HG02852 (cell line): ENCODE measurements around the gene TEX26.

ENCODE experiments used
- ATAC-seq: cut with Tn5 transposase; IDR thresholded peaks from one replicate; pipeline ENCODE4 v1.9.1; 2021; ENCODE audit warnings: mild to moderate bottlenecking, moderate library complexity; ENCODE audit not compliant: unreplicated experiment

Gene TEX26

DNA sequence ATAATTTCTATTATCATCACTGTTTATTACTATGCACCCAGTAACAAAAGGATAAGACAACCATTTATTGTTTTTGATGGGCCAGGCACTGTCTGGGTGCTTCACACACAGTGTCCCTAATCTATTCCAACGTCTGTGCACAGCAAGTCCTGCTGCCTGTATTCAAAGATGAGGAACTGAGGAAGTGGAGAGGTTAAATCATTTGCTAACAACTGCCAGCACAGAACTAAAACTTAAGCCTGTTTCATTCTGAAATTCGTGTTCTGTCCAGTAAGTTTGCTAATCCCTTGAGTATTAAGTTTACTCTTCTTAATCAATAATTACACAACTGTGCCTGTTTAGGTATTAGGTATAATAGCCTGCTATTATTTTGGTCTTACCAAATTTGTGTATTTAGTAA is 41.9 kb downstream of the TEX26 start:
- ATAC-seq = no peak

DNA sequence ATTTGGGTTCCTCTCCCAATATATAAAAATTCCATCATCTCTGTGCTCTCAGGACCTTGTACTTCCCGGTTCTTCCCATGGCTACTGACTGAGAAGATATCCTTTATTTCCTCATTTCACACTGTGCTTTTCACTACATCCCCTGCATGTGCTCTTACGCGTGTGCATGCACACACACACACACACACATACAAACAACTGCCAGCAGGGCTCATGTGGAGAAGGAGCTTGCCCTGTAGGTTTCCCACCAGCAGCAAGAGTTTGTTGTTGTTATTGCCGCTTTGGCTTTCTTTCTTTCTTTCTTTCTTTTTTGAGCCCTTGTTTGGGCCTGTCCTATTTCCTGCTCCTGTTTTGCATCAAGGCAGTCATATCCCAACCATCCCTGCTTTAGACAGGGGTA is 43.6 kb downstream of the TEX26 start:
- ATAC-seq = no peak

DNA sequence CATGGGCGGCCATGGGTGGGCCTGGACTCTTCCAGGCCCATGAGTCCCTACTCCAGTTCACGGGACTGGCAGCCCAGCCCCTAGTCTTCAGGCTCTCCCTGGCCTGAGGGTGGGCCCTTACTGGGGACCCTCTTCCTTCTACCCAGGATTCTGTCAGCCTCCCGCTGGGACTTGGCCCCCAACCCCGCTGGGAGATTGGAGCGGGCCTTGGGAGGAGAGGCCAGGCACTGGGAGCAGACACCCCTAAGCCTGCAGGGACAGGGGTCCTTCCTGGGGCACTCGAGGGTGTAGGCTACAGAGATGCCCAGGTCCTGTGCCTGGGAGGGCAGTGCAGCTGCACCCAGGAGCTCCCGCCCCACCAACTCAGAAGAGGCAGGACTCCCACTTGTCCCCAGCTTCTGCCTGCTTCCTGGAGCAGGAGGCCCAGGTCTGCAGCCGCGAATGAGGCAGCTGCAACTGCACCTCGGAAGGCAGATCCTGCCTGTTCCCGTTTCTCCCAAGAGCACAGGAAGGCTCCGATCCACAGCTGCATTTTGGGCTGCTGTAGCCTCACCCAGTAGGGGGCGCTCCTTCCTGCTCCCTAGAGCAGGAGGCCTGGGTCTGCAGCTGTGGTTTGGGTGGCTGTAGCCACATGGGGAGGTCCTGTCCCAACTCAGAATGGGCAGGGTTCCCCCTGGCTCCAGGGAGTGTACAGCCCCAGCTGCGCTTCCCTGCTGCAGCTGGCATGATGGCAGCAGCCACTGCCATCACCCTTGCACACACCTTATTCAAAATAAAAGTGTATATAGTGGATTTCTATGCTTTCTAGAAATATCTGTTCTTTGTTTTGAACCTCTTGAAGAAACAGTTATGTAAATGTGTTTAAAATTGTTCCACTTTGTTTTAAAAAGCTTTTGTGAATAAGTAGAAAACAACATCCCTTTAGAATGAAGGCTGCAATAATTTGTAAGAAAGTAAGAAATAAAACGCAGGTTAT is 46.8 kb downstream of the TEX26 start:
- ATAC-seq = no peak

DNA sequence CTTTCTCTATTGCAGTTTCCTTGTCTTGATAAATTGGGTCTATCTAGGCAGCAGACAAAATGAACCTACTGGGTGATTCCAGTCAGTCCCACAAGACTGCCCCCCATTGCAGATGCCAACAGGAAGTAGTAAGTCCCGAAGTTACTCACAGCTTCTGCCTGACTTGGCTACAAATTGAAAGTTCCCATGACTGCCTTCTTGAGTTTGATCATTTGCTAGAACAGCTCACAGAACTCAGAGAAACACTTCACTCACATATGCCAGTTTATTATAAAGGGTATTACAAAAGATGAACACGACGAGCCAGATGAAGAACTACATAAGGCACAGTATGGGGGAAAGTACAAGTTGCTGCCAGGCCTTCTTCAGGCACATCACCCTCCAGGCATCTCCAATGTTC is 50.0 kb downstream of the TEX26 start:
- no peak for ATAC-seq

DNA sequence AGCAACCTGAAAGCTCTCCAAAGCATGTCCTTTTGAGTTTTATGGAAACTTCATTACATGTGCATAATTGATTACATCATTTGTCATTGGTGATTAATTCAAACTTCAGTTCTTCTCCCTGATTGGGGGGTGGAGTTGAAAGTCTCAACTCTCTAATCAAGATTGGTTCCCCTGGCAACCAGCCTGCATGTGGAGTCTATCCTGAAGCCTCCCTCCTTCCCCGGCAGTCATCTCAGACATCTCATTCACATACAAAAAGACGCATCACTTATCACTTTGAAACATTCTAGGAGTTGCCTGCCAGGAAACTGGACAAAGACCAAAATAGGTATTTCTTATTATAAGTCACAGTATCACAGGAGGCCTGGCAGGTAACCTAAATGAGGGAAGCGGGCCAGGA is 50.5 kb downstream of the TEX26 start:
- ATAC-seq = no peak

DNA sequence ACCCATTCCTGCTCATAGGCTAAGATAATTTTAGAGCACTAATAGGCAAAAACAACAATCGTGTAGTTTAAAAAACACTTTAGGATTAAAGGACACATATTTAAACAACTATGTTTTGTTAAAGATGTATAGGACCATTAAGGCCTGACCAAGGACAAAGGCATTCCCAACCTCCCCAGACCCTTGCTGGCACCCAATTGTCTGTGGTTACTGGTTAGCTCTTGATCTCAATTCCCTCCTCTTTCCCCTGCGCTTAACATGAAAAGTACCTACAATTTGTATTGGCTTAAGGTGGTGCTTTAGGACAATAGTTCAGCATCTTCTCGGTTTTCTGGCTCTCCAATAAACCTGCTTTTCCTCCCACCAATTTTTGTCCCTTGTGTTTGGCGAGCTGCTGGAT is 51.0 kb downstream of the TEX26 start:
- ATAC-seq = no peak

DNA sequence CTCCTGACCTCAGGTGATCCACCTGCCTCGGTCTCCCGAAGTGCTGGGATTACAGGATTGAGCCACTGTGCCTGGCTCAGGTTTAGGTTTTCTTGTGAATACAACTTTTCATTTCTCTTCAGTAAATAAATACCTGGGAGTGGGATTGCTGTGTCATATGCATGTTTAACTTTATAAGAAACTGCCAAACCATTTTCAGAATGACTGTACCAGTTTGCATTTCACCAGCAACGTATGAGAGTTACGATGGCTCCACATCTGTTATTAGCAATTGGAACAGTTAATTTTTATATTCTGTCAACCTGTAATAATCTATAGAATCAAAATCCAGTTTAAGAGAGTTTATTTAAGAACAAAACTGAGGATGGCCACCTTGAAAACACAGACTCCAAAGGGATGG is 52.2 kb downstream of the TEX26 start:
- peak; percentile 51 for ATAC-seq

DNA sequence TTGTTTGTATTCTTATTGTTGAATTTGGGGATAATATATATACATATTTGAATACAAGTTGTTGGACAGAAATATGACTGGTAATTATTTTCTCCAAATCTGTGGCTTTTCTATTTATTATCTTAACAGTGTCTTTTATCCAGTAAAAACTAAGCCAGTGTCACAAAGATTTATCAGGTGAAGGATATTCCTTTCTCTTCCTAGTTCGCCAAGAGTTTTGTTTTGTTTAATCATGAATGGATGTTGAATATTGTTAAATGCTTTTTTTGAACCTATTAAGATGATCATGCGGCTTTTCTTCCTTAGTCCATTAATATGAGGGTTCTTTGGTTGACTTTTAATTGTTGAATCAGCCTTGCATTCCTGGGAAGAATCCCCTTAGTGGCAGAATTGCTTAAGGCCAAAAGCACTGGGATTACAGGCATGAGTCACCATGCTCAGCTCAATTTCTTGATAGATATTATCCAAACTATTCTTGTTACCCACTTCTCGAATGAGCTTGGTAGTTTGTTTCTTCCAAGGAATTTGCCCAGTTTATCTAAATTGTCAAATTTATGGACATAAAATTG is 53.3 kb downstream of the TEX26 start:
- no peak for ATAC-seq

DNA sequence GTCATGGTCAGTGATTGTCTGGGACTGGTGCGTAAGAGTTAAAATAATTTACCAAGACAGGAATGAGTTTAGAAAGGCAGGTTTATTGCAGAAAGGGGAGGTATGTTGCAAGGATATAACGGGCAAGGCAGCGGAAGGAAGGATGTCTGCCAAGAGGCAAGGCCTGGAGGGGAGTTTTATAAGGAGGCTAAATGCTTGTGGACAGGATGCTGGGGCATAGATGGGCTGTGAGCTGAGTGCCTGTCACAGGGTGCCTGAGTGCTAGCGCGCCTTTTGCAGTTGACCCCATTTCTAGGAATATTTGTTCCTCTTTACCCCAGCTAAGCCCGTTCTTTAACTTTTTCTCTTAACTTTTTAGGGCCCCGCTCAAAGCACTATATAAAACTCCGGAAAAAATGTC is 58.7 kb downstream of the TEX26 start:
- ATAC-seq = no peak

DNA sequence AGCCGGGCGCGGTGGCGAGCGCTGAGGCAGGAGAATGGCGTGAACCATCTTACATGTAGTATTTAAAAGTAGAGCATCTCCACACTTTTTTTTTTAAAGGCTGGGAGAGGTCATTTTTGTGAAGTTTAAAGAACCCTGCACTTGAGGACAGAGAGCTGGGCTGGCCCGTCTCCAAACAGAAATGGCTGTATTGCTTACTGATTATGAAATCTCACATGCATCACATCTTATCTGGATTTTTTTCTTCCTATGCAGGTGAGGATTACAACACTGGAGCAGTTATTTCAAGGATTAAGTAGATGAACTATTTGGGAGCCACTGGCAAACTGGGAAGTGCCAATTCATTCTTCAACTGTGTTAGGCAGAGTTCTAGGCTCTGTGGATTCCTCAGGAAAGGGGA is 59.5 kb downstream of the TEX26 start:
- ATAC-seq = no peak

DNA sequence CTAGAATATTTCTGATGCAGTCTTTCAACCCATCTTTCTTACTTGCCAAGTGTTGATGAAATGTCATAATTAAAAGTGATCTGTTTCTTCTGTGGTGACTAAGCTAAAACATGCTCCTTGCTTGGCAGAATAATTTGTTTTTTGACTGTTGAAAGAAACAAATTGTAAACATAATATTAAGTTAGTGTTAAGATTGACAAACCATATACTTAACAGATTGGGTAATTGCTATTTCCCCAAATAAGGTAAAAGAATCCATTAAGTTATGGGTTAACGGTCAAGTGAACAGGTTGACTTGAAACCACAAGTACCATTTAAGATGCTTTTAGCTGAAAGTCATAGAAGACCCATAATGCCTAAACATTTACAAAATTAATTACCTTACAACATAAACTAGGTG is 62.9 kb downstream of the TEX26 start:
- ATAC-seq = no peak

DNA sequence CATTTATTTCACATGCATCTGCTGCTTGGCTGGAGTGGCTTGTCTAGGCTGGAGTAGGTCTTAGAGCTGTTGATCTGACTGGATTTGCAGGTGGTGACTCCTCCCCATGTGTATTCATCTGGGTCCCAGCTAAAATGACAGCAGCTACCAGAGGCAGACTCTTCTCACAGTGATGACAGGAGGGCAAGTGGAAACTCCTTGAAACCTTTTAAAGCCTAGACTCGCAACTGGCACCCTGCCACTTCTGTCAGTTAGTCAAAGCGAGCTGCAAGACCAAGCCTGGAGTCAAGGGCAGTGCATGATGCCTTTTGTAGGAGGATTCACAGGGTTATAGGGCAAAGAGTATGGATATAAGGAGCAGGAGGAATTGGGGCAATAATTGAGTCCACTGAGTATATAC is 65.2 kb downstream of the TEX26 start:
- no peak for ATAC-seq

DNA sequence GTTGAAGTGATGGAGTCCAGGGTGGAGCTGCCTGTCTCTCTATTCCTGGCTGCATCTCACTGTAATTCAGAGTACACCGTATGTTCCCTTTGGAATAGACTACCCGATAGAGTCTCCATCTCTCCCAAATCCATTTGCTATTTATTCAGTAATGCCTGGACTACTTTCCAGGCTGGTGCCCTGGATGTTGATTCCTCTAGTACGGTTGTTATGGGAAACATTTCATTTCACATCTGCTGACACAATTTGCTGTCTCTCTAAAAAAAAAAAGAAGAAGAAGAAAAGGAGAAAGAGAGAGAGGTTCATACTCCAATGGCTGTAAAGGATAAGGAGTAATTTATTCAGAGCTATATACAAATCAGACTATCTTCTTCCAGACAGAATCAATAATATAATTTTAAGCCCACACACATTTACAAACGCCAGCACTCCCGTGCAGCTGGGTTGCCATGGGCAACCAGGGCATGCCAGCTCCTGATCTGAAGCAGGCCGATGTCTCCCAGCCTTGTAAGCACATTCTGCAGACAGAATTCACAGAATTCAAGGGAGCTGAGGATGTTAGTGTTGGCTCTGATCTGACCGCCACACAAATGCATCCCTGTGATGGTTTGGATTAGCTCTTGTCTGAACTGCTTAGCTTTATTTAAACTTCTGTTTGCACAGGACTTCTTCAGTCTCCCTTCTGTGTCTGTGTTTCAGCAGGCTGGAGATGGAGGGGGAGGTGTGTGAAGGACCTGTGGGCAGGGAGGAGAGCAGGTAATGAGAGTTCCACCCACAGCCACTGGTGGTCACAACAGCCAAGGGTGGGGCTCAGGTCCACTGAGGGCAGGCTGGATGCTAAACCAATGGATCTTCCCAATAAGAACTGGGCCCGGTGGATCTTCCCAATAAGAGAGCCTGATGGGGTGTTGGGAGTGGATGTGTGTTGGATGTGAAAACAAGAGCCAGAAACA is 66.0 kb downstream of the TEX26 start:
- no peak for ATAC-seq

DNA sequence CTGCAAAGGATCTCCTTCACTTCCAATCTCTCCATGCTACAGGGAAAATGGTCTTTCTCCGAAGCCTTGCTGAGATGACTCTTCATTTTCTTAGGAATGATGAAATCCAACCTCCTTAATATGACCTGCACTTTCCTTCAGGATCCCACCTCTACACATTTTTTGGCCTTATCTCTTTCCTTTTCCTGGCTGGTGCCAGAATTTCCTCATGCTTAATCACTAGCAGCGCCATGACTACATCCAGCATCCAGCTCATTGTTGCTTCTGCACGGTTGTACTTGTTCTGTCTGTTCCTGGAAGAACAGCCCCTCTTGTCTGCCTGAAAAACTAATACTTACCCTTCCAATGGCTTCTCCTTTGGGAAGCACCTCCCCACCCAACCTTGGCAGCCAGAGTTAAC is 68.4 kb downstream of the TEX26 start:
- ATAC-seq = no peak

DNA sequence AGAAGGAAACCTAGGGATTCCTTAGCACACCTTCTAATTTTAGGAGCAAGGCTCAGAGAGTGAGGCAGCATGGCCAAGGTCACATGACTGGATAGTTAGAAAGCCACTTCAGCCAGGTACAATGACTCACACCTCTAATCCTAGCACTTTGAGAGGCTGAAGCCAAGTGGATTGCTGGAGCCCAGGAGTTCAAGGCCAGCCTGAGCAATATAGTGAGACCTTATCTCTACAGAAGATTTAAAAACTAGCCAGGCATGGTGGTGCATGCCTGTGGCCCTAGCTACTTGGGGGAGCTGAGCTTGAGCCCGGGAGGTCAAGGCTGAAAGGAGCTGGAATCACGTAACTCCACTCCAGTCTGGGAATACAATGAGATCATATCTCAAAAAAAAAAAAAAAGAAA is 69.2 kb downstream of the TEX26 start:
- ATAC-seq = no peak

DNA sequence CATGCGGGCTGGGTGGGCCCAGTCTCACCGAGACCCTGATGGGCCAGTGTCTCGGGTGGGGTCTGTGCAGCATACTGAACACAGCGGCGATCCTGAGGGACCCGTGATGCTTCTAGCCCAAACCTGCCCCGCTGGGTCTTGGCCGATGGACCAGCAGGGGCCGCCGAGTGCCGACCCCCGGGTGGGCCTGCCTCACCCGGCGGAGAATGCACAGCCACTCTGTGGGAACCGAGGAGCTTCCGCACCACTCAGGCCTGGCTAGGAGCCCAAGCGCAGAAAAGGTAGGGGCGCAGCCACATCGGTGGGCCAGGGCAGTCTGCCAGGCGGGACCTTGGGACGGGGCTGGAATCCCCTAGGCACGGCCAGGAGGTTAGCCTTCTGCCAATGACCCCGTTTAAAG is 72.6 kb downstream of the TEX26 start:
- no peak for ATAC-seq

DNA sequence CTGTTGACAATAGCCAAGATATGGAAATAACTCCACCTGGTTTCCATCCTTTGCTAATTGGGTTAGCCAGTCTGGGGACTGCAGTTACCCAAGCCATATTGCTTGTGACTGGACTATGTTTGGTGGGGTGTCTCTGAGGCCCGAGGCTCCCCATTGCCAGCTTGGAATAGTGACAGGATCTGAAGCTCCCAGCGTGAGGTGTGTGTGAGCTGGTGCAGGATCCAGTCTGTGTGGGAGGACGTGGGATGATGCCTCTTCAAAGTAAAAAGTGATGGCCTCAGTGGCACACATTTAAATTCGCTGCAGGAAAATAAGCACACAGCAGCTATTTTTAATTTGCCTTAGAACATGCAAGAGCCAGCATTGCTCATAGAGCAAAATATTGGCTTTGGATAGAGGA is 75.0 kb downstream of the TEX26 start:
- ATAC-seq = no peak

DNA sequence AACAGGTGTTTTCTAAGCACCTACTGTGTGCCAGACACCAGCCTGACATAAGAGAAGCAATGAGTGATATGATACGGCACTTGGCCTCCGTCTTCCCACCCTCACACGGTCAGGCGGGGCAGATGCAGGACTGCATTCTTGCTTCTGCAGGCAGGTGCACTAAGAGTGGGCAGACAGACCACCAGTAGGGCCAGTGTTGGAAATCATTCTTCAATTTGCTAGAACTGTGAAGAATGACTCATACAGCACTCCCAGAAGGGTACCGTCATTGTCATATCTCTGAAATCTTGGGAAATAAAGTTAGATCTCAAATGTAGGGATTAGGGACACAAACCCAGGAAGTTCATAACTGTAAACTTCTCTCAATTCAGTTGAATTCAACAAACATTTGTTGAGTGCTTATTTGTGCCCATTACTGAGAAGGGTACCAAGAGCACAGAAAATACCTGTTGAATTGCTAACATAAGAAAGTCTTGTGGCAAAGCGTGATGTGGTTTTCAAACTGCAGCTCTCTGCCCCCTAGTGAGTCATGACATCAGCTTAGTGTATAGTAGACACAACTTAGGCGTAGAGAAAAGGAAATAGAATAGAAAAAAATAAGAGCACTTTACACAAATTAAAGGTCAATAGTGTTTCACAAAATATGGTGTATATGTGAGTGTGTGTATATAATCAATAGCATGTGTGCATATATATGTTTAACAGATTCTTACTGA is 76.1 kb downstream of the TEX26 start:
- no peak for ATAC-seq

DNA sequence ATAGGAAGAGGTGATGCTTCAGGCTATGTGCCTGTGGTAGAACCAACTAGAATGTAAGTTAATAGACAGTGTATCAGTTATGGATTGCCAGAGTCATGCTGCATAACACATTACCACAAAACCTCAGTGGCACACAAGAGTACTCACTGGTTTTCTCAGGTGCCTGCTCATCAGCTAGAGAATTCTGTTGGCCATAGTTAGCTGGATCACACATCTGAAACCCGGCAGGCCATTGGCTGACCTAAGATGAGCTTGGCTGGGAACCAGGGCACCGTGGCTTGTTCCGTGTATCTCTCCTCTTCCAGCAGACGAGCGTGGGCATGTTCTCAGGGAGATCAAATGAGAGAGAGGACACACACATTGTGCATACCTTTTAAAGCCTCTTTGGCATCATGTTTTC is 76.7 kb downstream of the TEX26 start:
- ATAC-seq = no peak

DNA sequence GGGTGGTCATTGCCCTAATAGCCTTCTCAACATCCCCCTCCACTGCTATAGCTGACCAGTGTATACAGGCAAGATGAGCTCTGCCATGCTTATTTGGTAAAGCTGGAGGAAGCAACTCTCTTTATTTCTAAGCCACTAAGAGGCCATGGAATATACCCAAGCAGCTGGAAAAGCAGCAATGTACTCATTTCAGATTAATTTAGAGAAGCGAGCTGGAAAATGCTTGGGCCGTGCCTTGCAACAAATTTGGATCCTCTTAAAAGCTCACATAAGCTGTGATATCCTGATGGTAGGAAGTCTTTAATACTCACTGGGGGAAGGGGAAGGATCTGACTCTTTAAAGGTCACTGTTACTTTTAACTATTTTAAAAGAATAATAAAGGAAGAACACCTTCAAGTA is 77.8 kb downstream of the TEX26 start:
- no peak for ATAC-seq
